AG09319 (cell line): Measurements from ENCODE around the gene MFSD6.
"Not testable (repeated sequence)": the region's sequence is repeated elsewhere in the genome, so short reads cannot be mapped to it uniquely, and the experiment has no call there.

Experiments used
- DNase-seq: peaks from one replicate; pipeline ENCODE4 v3.0.0-alpha.2; 2010; ENCODE audit warnings: low read depth; ENCODE audit errors: extremely low read depth
- TF ChIP-seq, protein P1 (sequence below): IDR thresholded peaks from 2 replicates; pipeline ENCODE4 v1.5.1; 2011; ENCODE audit warnings: low read depth, mild to moderate bottlenecking, inconsistent platforms, low read length, moderate library complexity

Gene MFSD6

DNA sequence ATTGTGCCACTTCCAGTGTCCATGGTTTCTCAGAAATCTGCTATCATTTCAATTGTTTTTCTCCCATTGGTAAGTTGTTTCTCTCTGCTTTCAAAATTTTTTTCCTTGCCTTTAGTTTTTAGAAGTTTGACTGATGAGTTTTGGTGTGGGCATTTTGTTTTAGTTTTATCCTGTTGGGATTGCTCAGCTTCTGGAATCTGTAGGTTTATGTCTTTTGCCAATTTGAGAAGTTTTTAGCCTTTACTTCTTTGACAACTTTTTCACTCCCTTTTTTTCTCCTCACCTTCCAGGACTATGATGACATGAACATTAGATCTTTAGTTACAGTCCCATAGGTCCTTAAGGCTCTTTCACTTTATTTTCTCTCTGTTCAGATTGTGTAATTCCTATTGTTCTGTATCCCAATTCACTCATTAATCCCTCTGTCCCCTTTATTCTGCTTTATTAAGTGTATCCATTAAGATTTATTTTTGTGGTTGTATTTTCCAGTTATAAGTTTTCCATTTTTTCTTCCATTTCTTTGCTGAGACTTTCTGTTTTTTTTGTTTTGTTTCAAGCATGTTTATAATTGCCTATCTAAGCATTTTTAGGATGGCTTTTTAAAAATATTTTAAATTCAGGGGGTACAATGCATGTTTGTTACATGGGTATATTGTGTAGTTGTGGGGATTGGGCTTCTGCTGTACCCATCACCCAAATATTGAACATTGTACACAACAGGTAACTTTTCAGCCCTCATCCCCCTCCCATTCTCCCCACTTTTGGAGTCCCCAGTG lies 17.9 kb downstream of the MFSD6 start:
- TF ChIP-seq, protein P1, sequence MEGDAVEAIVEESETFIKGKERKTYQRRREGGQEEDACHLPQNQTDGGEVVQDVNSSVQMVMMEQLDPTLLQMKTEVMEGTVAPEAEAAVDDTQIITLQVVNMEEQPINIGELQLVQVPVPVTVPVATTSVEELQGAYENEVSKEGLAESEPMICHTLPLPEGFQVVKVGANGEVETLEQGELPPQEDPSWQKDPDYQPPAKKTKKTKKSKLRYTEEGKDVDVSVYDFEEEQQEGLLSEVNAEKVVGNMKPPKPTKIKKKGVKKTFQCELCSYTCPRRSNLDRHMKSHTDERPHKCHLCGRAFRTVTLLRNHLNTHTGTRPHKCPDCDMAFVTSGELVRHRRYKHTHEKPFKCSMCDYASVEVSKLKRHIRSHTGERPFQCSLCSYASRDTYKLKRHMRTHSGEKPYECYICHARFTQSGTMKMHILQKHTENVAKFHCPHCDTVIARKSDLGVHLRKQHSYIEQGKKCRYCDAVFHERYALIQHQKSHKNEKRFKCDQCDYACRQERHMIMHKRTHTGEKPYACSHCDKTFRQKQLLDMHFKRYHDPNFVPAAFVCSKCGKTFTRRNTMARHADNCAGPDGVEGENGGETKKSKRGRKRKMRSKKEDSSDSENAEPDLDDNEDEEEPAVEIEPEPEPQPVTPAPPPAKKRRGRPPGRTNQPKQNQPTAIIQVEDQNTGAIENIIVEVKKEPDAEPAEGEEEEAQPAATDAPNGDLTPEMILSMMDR = no peak
- no peak for DNase-seq

DNA sequence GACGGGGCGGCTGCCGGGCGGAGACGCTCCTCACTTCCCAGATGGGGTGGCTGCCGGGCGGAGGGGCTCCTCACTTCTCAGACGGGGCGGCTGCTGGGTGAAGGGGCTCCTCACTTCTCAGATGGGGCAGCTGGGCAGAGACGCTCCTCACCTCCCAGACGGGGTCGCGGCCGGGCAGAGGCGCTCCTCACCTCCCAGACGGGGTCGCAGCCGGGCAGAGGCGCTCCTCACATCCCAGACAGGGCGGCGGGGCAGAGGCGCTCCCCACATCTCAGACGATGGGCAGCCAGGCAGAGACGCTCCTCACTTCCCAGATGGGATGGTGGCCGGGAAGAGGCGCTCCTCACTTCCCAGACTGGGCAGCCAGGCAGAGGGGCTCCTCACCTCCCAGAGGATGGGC lies 22.7 kb downstream of the MFSD6 start:
- DNase-seq = not testable (repeated sequence)

DNA sequence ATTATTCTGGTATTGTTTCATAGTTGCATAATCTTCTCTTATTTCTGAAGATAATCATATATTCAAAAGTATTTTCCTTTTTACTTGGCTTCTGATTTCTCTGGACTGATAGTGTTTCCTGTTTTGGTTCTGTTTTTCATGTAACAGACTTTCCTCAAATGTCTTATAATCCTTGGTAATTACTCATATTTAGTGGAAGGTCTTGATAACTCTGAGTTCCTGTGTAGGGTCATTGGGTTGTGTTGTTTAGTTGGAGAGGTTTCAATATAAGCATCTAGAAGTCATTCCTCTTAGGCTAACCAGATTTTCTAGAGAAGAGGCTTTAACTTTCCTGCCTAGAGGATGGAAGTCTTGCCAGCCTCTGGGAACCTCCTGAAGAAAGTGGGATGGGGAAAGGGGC lies 23.8 kb downstream of the MFSD6 start:
- no peak for DNase-seq
- TF ChIP-seq, protein P1 = no peak

DNA sequence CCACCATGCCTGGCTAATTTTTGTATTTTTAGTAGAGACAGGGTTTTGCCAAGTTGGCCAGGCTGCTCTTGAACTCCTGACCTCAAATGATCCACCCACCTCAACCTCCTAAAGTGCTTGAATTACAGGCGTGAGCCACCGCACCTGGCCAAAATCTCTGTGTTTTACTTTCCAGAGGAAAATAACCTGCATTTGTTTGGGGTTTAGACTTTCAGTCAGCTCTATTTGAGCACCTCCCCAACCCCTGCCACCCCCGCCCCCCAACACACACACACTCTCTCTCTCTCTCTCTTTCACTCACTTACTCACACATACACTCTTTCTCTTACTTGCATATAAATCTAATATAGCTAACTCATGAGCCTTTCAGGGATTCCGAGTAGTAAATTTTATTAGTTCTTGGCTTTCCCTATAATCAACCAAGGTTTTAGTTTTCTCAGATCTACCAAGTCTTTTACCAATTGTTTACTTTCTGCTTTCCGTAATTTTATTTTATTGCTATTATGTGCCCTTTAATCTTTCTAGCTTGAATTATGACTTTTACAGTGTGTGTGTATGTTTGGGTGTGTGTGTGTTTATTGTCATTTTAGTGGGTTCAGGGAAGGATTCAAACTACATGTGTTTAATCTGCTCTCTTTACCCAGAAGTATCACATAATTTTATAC lies 24.5 kb downstream of the MFSD6 start:
- TF ChIP-seq, protein P1 = no peak
- DNase-seq = no peak

DNA sequence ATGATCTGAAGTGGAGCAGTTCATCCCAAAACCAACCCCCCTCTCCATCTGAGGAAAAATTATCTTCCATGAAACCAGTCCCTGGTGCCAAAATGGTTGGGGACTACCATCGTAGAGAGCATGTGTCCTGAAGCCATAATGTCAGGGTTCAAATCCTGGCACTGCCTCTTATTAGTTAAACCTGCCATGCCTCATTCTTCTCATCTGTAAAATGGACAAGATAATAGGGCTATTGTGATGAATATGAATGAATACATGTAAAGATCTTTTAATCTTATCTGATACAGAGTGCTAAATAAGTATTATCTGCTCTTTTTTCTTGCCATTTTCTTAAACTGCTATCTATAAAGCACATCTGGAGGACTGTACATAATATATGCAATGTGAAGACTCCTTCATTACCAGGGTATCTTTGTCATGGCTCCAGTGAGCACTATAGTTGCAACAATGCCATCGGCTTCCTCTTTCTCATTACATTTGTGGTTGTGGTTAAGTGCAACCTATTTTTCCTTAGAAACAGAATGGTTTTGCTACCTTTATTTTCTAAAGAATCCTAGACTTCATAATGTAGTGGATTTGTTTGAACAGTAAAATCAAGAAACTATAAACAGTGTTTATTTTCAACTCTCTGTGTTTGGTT lies 27.0 kb downstream of the MFSD6 start:
- TF ChIP-seq, protein P1 = no peak
- DNase-seq = no peak

DNA sequence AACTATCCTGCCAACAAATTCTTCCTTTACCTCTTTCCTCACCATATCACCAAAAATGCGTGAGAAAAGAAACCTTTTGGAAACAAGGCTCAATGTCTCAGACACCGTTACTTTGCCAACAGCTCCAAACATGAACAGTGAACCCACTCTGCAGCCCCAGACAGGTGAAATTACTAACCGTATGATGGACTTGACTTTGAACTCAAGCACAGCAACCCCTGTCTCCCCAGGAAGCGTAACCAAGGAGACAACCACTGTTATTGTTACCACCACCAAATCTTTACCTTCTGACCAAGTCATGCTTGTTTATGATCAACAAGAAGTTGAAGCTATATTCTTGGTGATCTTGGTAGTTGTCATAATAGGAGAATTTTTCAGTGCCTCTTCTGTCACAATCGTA lies 28.4 kb downstream of the MFSD6 start:
- no peak for DNase-seq
- TF ChIP-seq, protein P1 = no peak

DNA sequence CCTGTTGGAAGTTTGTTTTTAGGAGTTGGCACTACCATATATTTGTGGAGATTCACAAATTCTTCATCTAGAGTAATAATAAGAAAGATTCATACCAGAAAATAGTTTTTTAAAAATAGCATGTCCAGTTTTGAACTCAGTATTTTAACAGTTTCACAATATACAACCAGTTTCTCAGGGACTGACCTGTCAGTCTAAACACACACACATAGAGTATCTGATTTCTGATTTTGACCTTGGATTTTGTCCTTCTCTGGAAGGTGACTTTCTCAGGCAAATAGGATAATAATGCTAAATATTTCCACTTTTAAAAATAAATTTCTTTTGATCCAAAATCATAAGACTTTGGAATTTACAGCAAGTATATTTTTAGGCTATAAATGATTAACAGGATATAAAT lies 32.0 kb downstream of the MFSD6 start:
- no peak for DNase-seq
- TF ChIP-seq, protein P1 = no peak
